Suppressor macrophage (primary cell): Measurements from ENCODE around the gene B4GALT5.
A peak's percentile ranks its signal among the peaks of the same experiment; 100 is the strongest.

ENCODE experiments used
- DNase-seq, 4 experiments: peaks; one replicate each; pipeline ENCODE4 v3.0.0-alpha.2; 2020 to 2022

Gene B4GALT5

GRCh38 chr20:49583669-49584417, 129.8 kb downstream of the B4GALT5 start:
- peak; percentile 50 to 71 (median 62) for DNase-seq

- DNase-seq: no peak
These were observed 130.4 kb downstream of the B4GALT5 start for GRCh38 chr20:49583343-49583668.
